K562 (cell line): ENCODE measurements around the gene POLN. TPM values are rescaled to one million over a fixed set of nuclear protein-coding genes. Genes with fewer than 3 reads are reported as not detected.

ENCODE experiments used
- CHD4 ChIP-seq: fragments of 200-600 bp; sonication (generic); IDR thresholded peaks from 3 replicates; pipeline ENCODE4 v1.6.1; 2012; ENCODE audit warnings: low read depth, mild to moderate bottlenecking, mixed read lengths, low read length, inconsistent platforms; ENCODE audit not compliant: insufficient read depth, insufficient replicate concordance, poor library complexity, severe bottlenecking
- ETV5 ChIP-seq: sonication (generic); formaldehyde crosslinking; IDR thresholded peaks from 2 replicates; pipeline ENCODE4 v1.4.0; 2020; ENCODE audit warnings: low read depth, mild to moderate bottlenecking, missing genetic modification reagents
- GTF2E2 ChIP-seq: fragments of 200-800 bp; sonication (Bioruptor generic); IDR thresholded peaks from 2 replicates; pipeline ENCODE4 v1.6.1; 2016; ENCODE audit warnings: missing genetic modification characterization, missing compliant biosample characterization
- HNRNPLL ChIP-seq: fragments of 200-400 bp; formaldehyde crosslinking; IDR thresholded peaks from 2 replicates; pipeline ENCODE4 v1.6.1; 2017; ENCODE audit warnings: low read length, low read depth, mild to moderate bottlenecking; ENCODE audit not compliant: poor library complexity, severe bottlenecking
- PCBP2 ChIP-seq: fragments of 200-400 bp; formaldehyde crosslinking; IDR thresholded peaks from 2 replicates; pipeline ENCODE4 v1.6.1; 2018; ENCODE audit warnings: low read length, low read depth, mild to moderate bottlenecking, moderate library complexity; ENCODE audit not compliant: poor library complexity, severe bottlenecking
- RNF2 ChIP-seq: sonication (generic); IDR thresholded peaks from 2 replicates; pipeline ENCODE4 v1.6.1; 2016
- TCF7L2 ChIP-seq: fragments of 150-350 bp; IDR thresholded peaks from 2 replicates; pipeline ENCODE4 v1.6.1; 2016; ENCODE audit warnings: low read depth, mild to moderate bottlenecking, low read length, moderate library complexity
- ZC3H11A ChIP-seq: IDR thresholded peaks from 2 replicates; pipeline ENCODE4 v1.6.1; 2012; ENCODE audit warnings: low read depth, low read length, improper control_type of control experiment
- ZNF57 ChIP-seq: fragments of 450-650 bp; formaldehyde crosslinking; IDR thresholded peaks from 2 replicates; pipeline ENCODE4 v1.4.0; 2020; ENCODE audit warnings: mild to moderate bottlenecking, moderate library complexity
- polyA plus RNA-seq, 8 experiments: library from polyadenylated mRNA; depleted of rRNA in 4 of 8; stranded (reverse) in 5 of 8; unstranded in 3 of 8; fragments of >200 nt; fragmentation: Nextera tagmentation in 2 of 8; fragmentation: Illumina TruSeq in 1 of 8; extraction: Ambion mirVana in 2 of 8; extraction: Trizol in 1 of 8; gene quantifications; 2 replicates each; pipeline versions ENCODE4 v1.2.1 to v1.2.3, GENCODE V29; 2011 to 2014; ENCODE audit warnings: inconsistent platforms in 1 of 8, missing spikeins in 1 of 8
- total RNA-seq, 7 experiments: library from RNA; depleted of rRNA in 6 of 7; stranded (reverse); fragments of >200 nt in 6 of 7; fragmentation: Illumina TruSeq in 2 of 7; extraction: Trizol in 2 of 7; gene quantifications; 2 replicates each; pipeline versions ENCODE4 v1.2.1 to v1.2.3, GENCODE V29; 2011 to 2021; ENCODE audit warnings: low replicate concordance in 1 of 7
- TF ChIP-seq, protein P1 (sequence below), 2 experiments: fragments of 150-350 bp in 1 of 2; IDR thresholded peaks; 2 replicates each; pipeline ENCODE4 v1.6.1; 2012 to 2016; ENCODE audit warnings: low read depth in 2 of 2, low read length in 2 of 2, mild to moderate bottlenecking in 1 of 2, moderate library complexity in 1 of 2
- TF ChIP-seq, protein P2 (sequence below): sonication (generic); formaldehyde crosslinking; IDR thresholded peaks from 2 replicates; pipeline ENCODE4 v1.8.0; 2023; ENCODE audit warnings: mild to moderate bottlenecking, missing genetic modification reagents
- TF ChIP-seq, protein P3 (sequence below): fragments of 250-450 bp; sonication (Bioruptor Pico); IDR thresholded peaks from 2 replicates; pipeline ENCODE4 v1.5.0; 2020; ENCODE audit warnings: mild to moderate bottlenecking, borderline replicate concordance
- TF ChIP-seq, protein P4 (sequence below), 3 experiments: IDR thresholded peaks in 2 of 3; conservative IDR thresholded peaks in 1 of 3; 2 replicates each; pipeline ENCODE4 v1.5.1; 2011 to 2012; ENCODE audit warnings: low read length in 3 of 3, mild to moderate bottlenecking in 3 of 3, control low read depth in 2 of 3, improper control_type of control experiment in 1 of 3, inconsistent platforms in 1 of 3, low read depth in 1 of 3, mixed read lengths in 1 of 3, moderate library complexity in 1 of 3; ENCODE audit not compliant: insufficient read depth in 2 of 3

POLN gene
- total and polyA plus RNA-seq, 9 of the 15 experiments (the other 6 are each of a cell fraction or from before 2014, with no cell fraction given), result 0.08 to 0.91 (median 0.32) TPM

DNA sequence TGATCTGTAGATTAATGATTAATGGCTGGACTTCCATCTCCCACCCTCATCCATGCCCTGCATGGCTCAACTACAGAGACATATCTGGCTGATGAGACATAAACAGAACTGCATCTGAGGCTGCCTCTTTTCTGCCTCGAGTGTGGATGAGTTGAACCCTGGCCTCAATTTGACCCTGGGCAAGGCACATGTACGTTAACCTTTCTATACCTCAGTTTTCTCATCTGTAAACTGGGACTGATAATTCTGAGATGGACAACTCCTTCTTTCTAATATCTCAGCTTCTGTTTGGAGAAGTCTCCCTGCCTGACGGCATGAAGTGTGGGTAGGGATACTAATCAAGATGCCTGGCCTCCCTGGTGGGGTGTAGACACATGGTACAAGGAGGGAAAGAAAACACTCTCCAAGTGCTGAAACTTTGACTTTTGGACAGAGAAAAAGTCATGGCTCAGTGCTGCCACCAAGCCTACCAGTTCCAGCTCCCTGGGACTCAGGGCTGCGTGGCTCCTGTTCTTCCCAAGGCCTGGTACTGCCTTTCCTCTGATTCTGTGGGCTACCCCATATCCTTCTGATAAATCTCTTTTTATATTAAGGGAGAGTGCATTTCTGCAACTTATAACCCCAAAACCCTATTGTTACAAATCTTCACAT, 64.4 kb downstream of the POLN start (continued):
- TF ChIP-seq, protein P1, sequence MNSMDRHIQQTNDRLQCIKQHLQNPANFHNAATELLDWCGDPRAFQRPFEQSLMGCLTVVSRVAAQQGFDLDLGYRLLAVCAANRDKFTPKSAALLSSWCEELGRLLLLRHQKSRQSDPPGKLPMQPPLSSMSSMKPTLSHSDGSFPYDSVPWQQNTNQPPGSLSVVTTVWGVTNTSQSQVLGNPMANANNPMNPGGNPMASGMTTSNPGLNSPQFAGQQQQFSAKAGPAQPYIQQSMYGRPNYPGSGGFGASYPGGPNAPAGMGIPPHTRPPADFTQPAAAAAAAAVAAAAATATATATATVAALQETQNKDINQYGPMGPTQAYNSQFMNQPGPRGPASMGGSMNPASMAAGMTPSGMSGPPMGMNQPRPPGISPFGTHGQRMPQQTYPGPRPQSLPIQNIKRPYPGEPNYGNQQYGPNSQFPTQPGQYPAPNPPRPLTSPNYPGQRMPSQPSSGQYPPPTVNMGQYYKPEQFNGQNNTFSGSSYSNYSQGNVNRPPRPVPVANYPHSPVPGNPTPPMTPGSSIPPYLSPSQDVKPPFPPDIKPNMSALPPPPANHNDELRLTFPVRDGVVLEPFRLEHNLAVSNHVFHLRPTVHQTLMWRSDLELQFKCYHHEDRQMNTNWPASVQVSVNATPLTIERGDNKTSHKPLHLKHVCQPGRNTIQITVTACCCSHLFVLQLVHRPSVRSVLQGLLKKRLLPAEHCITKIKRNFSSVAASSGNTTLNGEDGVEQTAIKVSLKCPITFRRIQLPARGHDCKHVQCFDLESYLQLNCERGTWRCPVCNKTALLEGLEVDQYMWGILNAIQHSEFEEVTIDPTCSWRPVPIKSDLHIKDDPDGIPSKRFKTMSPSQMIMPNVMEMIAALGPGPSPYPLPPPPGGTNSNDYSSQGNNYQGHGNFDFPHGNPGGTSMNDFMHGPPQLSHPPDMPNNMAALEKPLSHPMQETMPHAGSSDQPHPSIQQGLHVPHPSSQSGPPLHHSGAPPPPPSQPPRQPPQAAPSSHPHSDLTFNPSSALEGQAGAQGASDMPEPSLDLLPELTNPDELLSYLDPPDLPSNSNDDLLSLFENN (IDR thresholded peaks at IDR 0.05; ENCODE audit: low read depth in 2 of 2, low read length in 2 of 2), result no peak
- TF ChIP-seq ETV5 (CRISPR knock-in tag) (no peak), TCF7L2 (no peak), HNRNPLL (no peak), RNF2 (no peak), GTF2E2 (tag) (no peak), CHD4 (peak; percentile 52), ZC3H11A (no peak), PCBP2 (no peak), ZNF57 (no peak)
- TF ChIP-seq, protein P2, sequence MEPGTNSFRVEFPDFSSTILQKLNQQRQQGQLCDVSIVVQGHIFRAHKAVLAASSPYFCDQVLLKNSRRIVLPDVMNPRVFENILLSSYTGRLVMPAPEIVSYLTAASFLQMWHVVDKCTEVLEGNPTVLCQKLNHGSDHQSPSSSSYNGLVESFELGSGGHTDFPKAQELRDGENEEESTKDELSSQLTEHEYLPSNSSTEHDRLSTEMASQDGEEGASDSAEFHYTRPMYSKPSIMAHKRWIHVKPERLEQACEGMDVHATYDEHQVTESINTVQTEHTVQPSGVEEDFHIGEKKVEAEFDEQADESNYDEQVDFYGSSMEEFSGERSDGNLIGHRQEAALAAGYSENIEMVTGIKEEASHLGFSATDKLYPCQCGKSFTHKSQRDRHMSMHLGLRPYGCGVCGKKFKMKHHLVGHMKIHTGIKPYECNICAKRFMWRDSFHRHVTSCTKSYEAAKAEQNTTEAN (CRISPR knock-in tag), result no peak
- TF ChIP-seq, protein P3, sequence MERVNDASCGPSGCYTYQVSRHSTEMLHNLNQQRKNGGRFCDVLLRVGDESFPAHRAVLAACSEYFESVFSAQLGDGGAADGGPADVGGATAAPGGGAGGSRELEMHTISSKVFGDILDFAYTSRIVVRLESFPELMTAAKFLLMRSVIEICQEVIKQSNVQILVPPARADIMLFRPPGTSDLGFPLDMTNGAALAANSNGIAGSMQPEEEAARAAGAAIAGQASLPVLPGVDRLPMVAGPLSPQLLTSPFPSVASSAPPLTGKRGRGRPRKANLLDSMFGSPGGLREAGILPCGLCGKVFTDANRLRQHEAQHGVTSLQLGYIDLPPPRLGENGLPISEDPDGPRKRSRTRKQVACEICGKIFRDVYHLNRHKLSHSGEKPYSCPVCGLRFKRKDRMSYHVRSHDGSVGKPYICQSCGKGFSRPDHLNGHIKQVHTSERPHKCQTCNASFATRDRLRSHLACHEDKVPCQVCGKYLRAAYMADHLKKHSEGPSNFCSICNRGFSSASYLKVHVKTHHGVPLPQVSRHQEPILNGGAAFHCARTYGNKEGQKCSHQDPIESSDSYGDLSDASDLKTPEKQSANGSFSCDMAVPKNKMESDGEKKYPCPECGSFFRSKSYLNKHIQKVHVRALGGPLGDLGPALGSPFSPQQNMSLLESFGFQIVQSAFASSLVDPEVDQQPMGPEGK (CRISPR knock-in tag), result no peak
- TF ChIP-seq, protein P4, sequence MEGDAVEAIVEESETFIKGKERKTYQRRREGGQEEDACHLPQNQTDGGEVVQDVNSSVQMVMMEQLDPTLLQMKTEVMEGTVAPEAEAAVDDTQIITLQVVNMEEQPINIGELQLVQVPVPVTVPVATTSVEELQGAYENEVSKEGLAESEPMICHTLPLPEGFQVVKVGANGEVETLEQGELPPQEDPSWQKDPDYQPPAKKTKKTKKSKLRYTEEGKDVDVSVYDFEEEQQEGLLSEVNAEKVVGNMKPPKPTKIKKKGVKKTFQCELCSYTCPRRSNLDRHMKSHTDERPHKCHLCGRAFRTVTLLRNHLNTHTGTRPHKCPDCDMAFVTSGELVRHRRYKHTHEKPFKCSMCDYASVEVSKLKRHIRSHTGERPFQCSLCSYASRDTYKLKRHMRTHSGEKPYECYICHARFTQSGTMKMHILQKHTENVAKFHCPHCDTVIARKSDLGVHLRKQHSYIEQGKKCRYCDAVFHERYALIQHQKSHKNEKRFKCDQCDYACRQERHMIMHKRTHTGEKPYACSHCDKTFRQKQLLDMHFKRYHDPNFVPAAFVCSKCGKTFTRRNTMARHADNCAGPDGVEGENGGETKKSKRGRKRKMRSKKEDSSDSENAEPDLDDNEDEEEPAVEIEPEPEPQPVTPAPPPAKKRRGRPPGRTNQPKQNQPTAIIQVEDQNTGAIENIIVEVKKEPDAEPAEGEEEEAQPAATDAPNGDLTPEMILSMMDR (IDR thresholded peaks at IDR 0.05 in 2 of 3, conservative IDR thresholded peaks at IDR 0.05 in 1 of 3; ENCODE audit: insufficient read depth in 2 of 3, low read depth in 1 of 3, low read length in 3 of 3), result 0 out of 6 replicates have a peak, but pooled peaks of 2 of the 3 experiments have one; percentile 4 to 9
